Measurements from ENCODE around the gene OTOGL.

GRCh38 chr12:80291108-80291754 lies 191.9 kb downstream of the OTOGL start:
- TF ChIP-seq HOXA7 (CRISPR knock-in tag; IDR thresholded peaks at IDR 0.05; ENCODE audit: borderline replicate concordance) (no peak), CTCF (tag by site-specific recombination; IDR thresholded peaks at IDR 0.05) (no peak), REST (tag by site-specific recombination; IDR thresholded peaks at IDR 0.05) (no peak), TCF7L2 (IDR thresholded peaks at IDR 0.05; ENCODE audit: borderline replicate concordance, low read depth, low read length) (no peak), YY1 (tag by site-specific recombination; IDR thresholded peaks at IDR 0.05) (no peak), ZNF785 (tag by site-specific recombination; IDR thresholded peaks at IDR 0.05) (no peak), ZNF148 (tag by site-specific recombination; IDR thresholded peaks at IDR 0.05; ENCODE audit: borderline replicate concordance) (no peak), ZFHX2 (tag by site-specific recombination; conservative IDR thresholded peaks at IDR 0.05) (no peak), ZNF558 (tag by site-specific recombination; IDR thresholded peaks at IDR 0.05) (no peak), ZNF416 (tag by site-specific recombination; IDR thresholded peaks at IDR 0.05) (no peak), ZFP37 (tag by site-specific recombination; IDR thresholded peaks at IDR 0.05) (no peak), ZNF629 (tag by site-specific recombination; IDR thresholded peaks at IDR 0.05) (no peak), GFI1B (tag by site-specific recombination; IDR thresholded peaks at IDR 0.05) (no peak)
- TF ChIP-seq, protein P1, sequence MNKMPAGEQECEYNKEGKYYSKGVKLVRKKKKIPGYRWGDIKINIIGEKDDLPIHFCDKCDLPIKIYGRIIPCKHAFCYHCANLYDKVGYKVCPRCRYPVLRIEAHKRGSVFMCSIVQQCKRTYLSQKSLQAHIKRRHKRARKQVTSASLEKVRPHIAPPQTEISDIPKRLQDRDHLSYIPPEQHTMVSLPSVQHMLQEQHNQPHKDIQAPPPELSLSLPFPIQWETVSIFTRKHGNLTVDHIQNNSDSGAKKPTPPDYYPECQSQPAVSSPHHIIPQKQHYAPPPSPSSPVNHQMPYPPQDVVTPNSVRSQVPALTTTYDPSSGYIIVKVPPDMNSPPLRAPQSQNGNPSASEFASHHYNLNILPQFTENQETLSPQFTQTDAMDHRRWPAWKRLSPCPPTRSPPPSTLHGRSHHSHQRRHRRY (tag by site-specific recombination; IDR thresholded peaks at IDR 0.05) = no peak
